Subcutaneous adipose tissue (tissue), 4 donors: ENCODE data around the gene PAPOLB. TPM values are rescaled to one million over a fixed set of nuclear protein-coding genes. Genes with fewer than 3 reads are reported as not detected.

Experiments
- CTCF ChIP-seq: fragments of 450-650 bp; IDR thresholded peaks from one replicate; pipeline ENCODE4 v1.5.1; 2016; ENCODE audit warnings: low read depth, mild to moderate bottlenecking, control low read depth, antibody characterized with exemption, moderate library complexity
- total RNA-seq, 4 donors: library from RNA; depleted of rRNA; stranded (reverse); fragments of >200 nt; gene quantifications; one replicate each; pipeline ENCODE4 v1.1.0, GENCODE V29; 2016

Gene PAPOLB
- total RNA-seq, 4 donors from 2014 or later, result 0.22 to 0.68 (median 0.35) TPM

- TF ChIP-seq CTCF, result no peak
Observed at GRCh38 chr7:4837803-4838625, 23.8 kb downstream of the PAPOLB start.

- no peak for TF ChIP-seq CTCF
Observed at GRCh38 chr7:4837041-4837802, 24.6 kb downstream of the PAPOLB start.

- no peak for TF ChIP-seq CTCF
Observed at GRCh38 chr7:4836206-4836661, 25.6 kb downstream of the PAPOLB start.

GRCh38 chr7:4835398-4836205 lies 26.2 kb downstream of the PAPOLB start:
- TF ChIP-seq CTCF, result no peak

- no peak for TF ChIP-seq CTCF
Observed at GRCh38 chr7:4834601-4835397, 27.0 kb downstream of the PAPOLB start.

GRCh38 chr7:4833691-4834600 lies 27.9 kb downstream of the PAPOLB start:
- no peak for TF ChIP-seq CTCF
